GM23248 (cell line): ENCODE data around the gene TTC9C.

Source experiments
- EZH2 ChIP-seq: fragments of 200-600 bp; sonication (generic); IDR thresholded peaks from 2 replicates; pipeline ENCODE4 v1.6.1; 2018; ENCODE audit warnings: antibody characterized with exemption, mild to moderate bottlenecking; ENCODE audit not compliant: insufficient read depth, poor library complexity, severe bottlenecking
- EZH2phosphoT487 ChIP-seq: fragments of 200-600 bp; sonication (generic); IDR thresholded peaks from 2 replicates; pipeline ENCODE4 v1.6.1; 2018; ENCODE audit warnings: antibody characterized with exemption, moderate library complexity, mild to moderate bottlenecking, low read depth; ENCODE audit not compliant: insufficient read depth

DNA sequence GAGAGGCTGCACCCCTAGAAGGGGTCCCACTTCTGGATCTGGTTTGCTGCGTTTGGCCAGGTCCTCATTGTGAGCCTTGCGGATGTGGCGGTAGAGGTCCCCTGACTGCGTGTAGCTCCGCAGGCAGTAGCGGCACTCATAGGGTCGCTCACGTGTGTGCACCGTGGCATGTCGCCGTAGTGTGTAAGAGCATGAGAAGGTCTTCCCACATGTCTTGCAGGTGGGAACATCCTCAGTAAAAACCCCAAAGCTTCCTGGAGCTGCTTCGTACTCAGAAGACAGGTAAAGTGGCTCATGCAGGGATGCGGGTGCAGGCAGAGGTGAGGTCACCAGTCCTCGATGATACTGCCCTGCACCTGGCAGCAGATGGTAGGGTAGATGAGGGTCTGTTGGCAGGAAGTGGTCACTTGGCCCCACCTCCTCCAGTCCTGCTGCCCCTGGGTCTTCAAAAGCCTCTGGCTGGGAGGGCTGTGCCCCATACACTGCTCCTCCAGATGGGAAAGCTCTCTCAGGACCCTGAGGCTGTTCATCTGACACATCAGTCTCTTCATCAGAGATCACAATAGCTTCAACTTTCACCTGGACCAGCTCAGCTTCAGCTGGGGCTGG is 24.0 kb downstream of the TTC9C start:
- TF ChIP-seq EZH2phosphoT487 (no peak), EZH2 (no peak)
